RWPE2 (cell line): ENCODE data around the gene BLOC1S4.
A peak's percentile ranks its signal among the peaks of the same experiment; 100 is the strongest.

Experiments
- ATAC-seq: fragments of 200-7000 bp; cut with Tn5 transposase; 3 replicates; pipeline ENCODE4 v1.9.1; 2021; ENCODE audit warnings: low read depth
- DNase-seq: peaks from one replicate; pipeline ENCODE4 v3.0.0-alpha.2; 2020; ENCODE audit warnings: low spot score
- H3K27ac ChIP-seq: fragments of 450-650 bp; 2 replicates; pipeline ENCODE4 v1.5.1; 2017; ENCODE audit warnings: mild to moderate bottlenecking; ENCODE audit not compliant: poor library complexity, severe bottlenecking
- H3K27me3 ChIP-seq: fragments of 250-450 bp; sonication (Bioruptor Pico); 2 replicates; pipeline ENCODE4 v1.5.1; 2021; ENCODE audit warnings: mild to moderate bottlenecking, moderate library complexity; ENCODE audit not compliant: insufficient read depth, poor library complexity, severe bottlenecking
- H3K36me3 ChIP-seq: fragments of 250-450 bp; sonication (Bioruptor Pico); 2 replicates; pipeline ENCODE4 v1.5.1; 2020; ENCODE audit warnings: low read depth, mild to moderate bottlenecking, moderate library complexity
- H3K4me1 ChIP-seq: fragments of 250-450 bp; sonication (Bioruptor Pico); 2 replicates; pipeline ENCODE4 v1.5.1; 2021; ENCODE audit warnings: mild to moderate bottlenecking, moderate library complexity; ENCODE audit not compliant: insufficient read depth, poor library complexity, severe bottlenecking
- H3K4me3 ChIP-seq: fragments of 250-450 bp; sonication (Bioruptor Pico); 2 replicates; pipeline ENCODE4 v1.5.1; 2021; ENCODE audit warnings: mild to moderate bottlenecking, moderate library complexity; ENCODE audit not compliant: severe bottlenecking
- H3K9me3 ChIP-seq: fragments of 250-450 bp; sonication (Bioruptor Pico); 2 replicates; pipeline ENCODE4 v1.5.1; 2021; ENCODE audit warnings: mild to moderate bottlenecking, moderate library complexity; ENCODE audit not compliant: severe bottlenecking
- CTCF ChIP-seq: fragments of 450-650 bp; IDR thresholded peaks from one replicate; pipeline ENCODE4 v1.5.1; 2017; ENCODE audit warnings: mild to moderate bottlenecking, moderate library complexity; ENCODE audit not compliant: poor library complexity, severe bottlenecking

BLOC1S4 gene

GRCh38 chr4:6673660-6674499 lies 42.1 kb upstream of the BLOC1S4 start:
- ATAC-seq (peak; percentile 70), DNase-seq (peak; percentile 96)
- peaks cover 18% of the 10 kb centered on the region for H3K4me1 ChIP-seq
- no peaks in the 10 kb centered on the region for H3K27me3 ChIP-seq
- peaks cover 25% of the 10 kb centered on the region for H3K36me3 ChIP-seq
- no peak for TF ChIP-seq CTCF
- no peaks in the 10 kb centered on the region for H3K9me3 ChIP-seq
- peak overlapping the region; percentile 74 for H3K4me3 ChIP-seq
- H3K27ac ChIP-seq = peak overlapping the region; percentile 75

- Histone ChIP-seq H3K27me3 (no peaks in the 10 kb centered on the region), H3K27ac (peak overlapping the region; percentile 75), H3K9me3 (no peaks in the 10 kb centered on the region), H3K36me3 (peaks cover 25% of the 10 kb centered on the region), H3K4me3 (peak overlapping the region; percentile 74), H3K4me1 (peaks cover 16% of the 10 kb centered on the region)
- ATAC-seq = peak; percentile 38
- peak; percentile 74 for TF ChIP-seq CTCF
- no peak for DNase-seq
Measured at GRCh38 chr4:6674500-6675149, 41.3 kb upstream of the BLOC1S4 start.

GRCh38 chr4:6676722-6677558 lies 39.0 kb upstream of the BLOC1S4 start:
- Histone ChIP-seq H3K4me1 (peaks cover 16% of the 10 kb centered on the region), H3K4me3 (no peak overlapping the region), H3K36me3 (peaks cover 25% of the 10 kb centered on the region), H3K27ac (no peak overlapping the region), H3K27me3 (no peaks in the 10 kb centered on the region), H3K9me3 (no peaks in the 10 kb centered on the region)
- no peak for TF ChIP-seq CTCF
- ATAC-seq (no peak), DNase-seq (no peak)

- DNase-seq = no peak
- H3K27ac ChIP-seq = no peak overlapping the region
- H3K27me3 ChIP-seq = no peaks in the 10 kb centered on the region
- ATAC-seq = no peak
- H3K9me3 ChIP-seq = no peaks in the 10 kb centered on the region
- TF ChIP-seq CTCF = no peak
- no peak overlapping the region for H3K4me3 ChIP-seq
- peaks cover 18% of the 10 kb centered on the region for H3K36me3 ChIP-seq
- peaks cover 10% of the 10 kb centered on the region for H3K4me1 ChIP-seq
Measured at GRCh38 chr4:6680372-6681034, 35.5 kb upstream of the BLOC1S4 start.
